Activated CD4-positive, alpha-beta memory T cell treated with anti-CD3 and anti-CD28 coated beads, Interleukin-2, amount 10 ng/mL, durations not matched to agents 7 days and 5 days (primary cell): Measurements from ENCODE around the gene CFL1. TPM values are rescaled to one million over a fixed set of nuclear protein-coding genes. Genes with fewer than 3 reads are reported as not detected.

Experiments used
- CTCF ChIA-PET: fragments of 350-600 bp; sonication (Branson Sonifier 250); formaldehyde crosslinking; loops from one replicate; lab custom pipeline; 2021; ENCODE audit warnings: antibody characterized with exemption, inconsistent platforms; lab: Charles Lee
- POLR2A ChIA-PET: fragments of 350-600 bp; sonication (Branson Sonifier 250); formaldehyde crosslinking; loops from one replicate; lab custom pipeline; 2021; ENCODE audit warnings: antibody characterized with exemption; lab: Charles Lee
- DNase-seq: peaks from one replicate; pipeline ENCODE4 v3.0.0-alpha.2; 2020
- H3K27ac Mint-ChIP-seq: one replicate; pipeline ENCODE4 v1.8.0; 2021; ENCODE audit warnings: mild to moderate bottlenecking, mixed read lengths
- H3K27me3 Mint-ChIP-seq: one replicate; pipeline ENCODE4 v1.8.0; 2021; ENCODE audit warnings: mixed read lengths
- H3K36me3 Mint-ChIP-seq: one replicate; pipeline ENCODE4 v1.8.0; 2021; ENCODE audit warnings: low read depth, mixed read lengths
- H3K4me1 Mint-ChIP-seq: one replicate; pipeline ENCODE4 v1.8.0; 2021; ENCODE audit warnings: mixed read lengths
- H3K4me3 Mint-ChIP-seq: one replicate; pipeline ENCODE4 v1.8.0; 2021; ENCODE audit warnings: mild to moderate bottlenecking, mixed read lengths
- H3K9me3 Mint-ChIP-seq: one replicate; pipeline ENCODE4 v1.8.0; 2021; ENCODE audit warnings: mixed read lengths
- total RNA-seq, 2 experiments: library from RNA; stranded (reverse); gene quantifications; one replicate each; pipeline ENCODE4 v1.2.3, GENCODE V29; 2021

The CFL1 gene
- total RNA-seq: 1,000 to 10,000 TPM; 1,733 to 1,734 TPM

- peak; percentile 99 for DNase-seq
- ChIA-PET POLR2A (interaction anchor here (0.6 to 8.9 kb wide), 27 partner anchors 8 to 736 kb away, joined by 3 to 284 read pairs (median 9); partner anchors contain the start of genes AP5B1, BANF1, C11orf68 and CCDC85B), CTCF (interaction anchor here (1.2 to 8.7 kb wide), 6 partner anchors 19 to 146 kb away, joined by 4 to 251 read pairs (median 10); partner anchors contain the start of genes AP5B1, CCDC85B, FIBP and KAT5)
- peak within 1 kb of the TSS; percentile 91 for H3K4me3 Mint-ChIP-seq
- peaks cover 66% of the 10 kb centered on the region for H3K4me1 Mint-ChIP-seq
- H3K36me3 Mint-ChIP-seq: peaks cover 64% of the 10 kb centered on the region
- H3K27me3 Mint-ChIP-seq: no peaks in the 10 kb centered on the region
- H3K27ac Mint-ChIP-seq: peak within 1 kb of the TSS; percentile 97
- H3K9me3 Mint-ChIP-seq: no peaks in the 10 kb centered on the region
Measured at GRCh38 chr11:65857853-65858680, at the start of gene CFL1. CFL1 (minus strand) TSS chr11:65858180; CDS start chr11:65858099, 81 bp downstream.

- ChIA-PET POLR2A (interaction anchor here (0.8 to 2.3 kb wide), 5 partner anchors 8 to 46 kb away, joined by 3 to 11 read pairs (median 4); partner anchors contain the start of genes C11orf68, CCDC85B and MUS81), CTCF (interaction anchor here (0.7 to 2.1 kb wide), 4 partner anchors 12 to 22 kb away, joined by 3 to 21 read pairs (median 4); partner anchors contain the start of gene CCDC85B)
- no peaks in the 10 kb centered on the region for H3K36me3 Mint-ChIP-seq
- DNase-seq: no peak
- H3K4me3 Mint-ChIP-seq: no peak overlapping the region
- H3K4me1 Mint-ChIP-seq: peaks cover 21% of the 10 kb centered on the region
- no peak overlapping the region for H3K27ac Mint-ChIP-seq
- no peaks in the 10 kb centered on the region for H3K9me3 Mint-ChIP-seq
- H3K27me3 Mint-ChIP-seq: peaks cover 12% of the 10 kb centered on the region
Measured at GRCh38 chr11:65906602-65907001, 48.6 kb upstream of the CFL1 start.

GRCh38 chr11:65903715-65904114 lies 45.7 kb upstream of the CFL1 start:
- no peaks in the 10 kb centered on the region for H3K9me3 Mint-ChIP-seq
- H3K4me1 Mint-ChIP-seq: peaks cover 28% of the 10 kb centered on the region
- POLR2A ChIA-PET: interaction anchor here (0.7 to 8.8 kb wide), 2 partner anchors 15 kb away, joined by 3 to 185 read pairs; partner anchors contain the start of genes C11orf68, CCDC85B and FIBP
- no peak for DNase-seq
- H3K4me3 Mint-ChIP-seq: no peak overlapping the region
- CTCF ChIA-PET: interaction anchor here (4.0 kb wide), 1 partner anchor 15 kb away, joined by 56 read pairs; the partner anchor contains the start of genes CCDC85B and FIBP
- H3K36me3 Mint-ChIP-seq: no peaks in the 10 kb centered on the region
- H3K27ac Mint-ChIP-seq: no peak overlapping the region
- H3K27me3 Mint-ChIP-seq: peaks cover 9% of the 10 kb centered on the region

DNA sequence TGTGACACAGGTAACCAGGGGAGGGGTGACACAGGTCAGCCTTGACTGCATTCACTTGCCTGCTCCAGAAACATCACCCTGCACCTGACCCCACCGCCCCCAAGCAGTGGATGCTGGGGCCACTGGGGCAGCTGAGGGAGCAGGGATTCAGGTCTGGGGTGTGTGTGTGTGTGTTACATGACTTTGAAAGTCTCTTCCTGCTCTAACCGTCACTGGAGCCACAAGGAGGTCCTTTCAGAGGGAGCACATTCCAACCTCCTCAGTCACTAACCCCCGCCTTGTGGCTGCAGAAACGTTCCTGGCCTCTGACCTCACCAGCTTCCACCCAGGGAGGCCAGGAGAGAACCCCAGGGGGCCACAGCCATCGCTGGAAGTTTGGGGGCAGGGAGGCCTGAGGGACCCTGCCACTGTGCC lies 45.1 kb upstream of the CFL1 start:
- DNase-seq: no peak
- ChIA-PET CTCF (interaction anchor here (1.0 to 4.0 kb wide), 2 partner anchors 10 to 14 kb away, joined by 3 to 56 read pairs; partner anchors contain the start of genes CCDC85B and FIBP), POLR2A (interaction anchor here (1.7 to 8.8 kb wide), 3 partner anchors 13 to 15 kb away, joined by 8 to 185 read pairs (median 41); partner anchors contain the start of genes C11orf68, CCDC85B, DRAP1 and FIBP)
- H3K4me3 Mint-ChIP-seq: no peak overlapping the region
- no peaks in the 10 kb centered on the region for H3K36me3 Mint-ChIP-seq
- H3K9me3 Mint-ChIP-seq: no peaks in the 10 kb centered on the region
- peaks cover 9% of the 10 kb centered on the region for H3K27me3 Mint-ChIP-seq
- peaks cover 32% of the 10 kb centered on the region for H3K4me1 Mint-ChIP-seq
- H3K27ac Mint-ChIP-seq: no peak overlapping the region

DNA sequence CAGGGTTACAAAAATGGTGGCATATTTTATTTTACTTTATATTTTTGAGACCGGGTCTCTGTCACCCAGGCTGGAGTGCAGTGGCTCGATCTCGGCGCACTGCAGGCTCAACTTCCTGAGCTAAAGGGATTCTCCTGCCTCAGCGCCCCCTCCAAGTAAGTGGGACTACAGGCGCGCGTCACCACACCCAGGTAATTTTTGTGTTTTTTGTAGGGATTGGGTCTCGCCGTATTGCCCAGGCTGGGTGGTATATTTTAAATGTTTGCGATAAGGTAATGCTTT lies 42.9 kb upstream of the CFL1 start:
- POLR2A ChIA-PET: interaction anchor here (0.8 to 8.8 kb wide), 16 partner anchors 9 to 111 kb away, joined by 3 to 185 read pairs (median 4); partner anchors contain the start of genes BANF1, C11orf68, CCDC85B and CFL1
- DNase-seq: no peak
- Mint-ChIP-seq H3K9me3 (no peaks in the 10 kb centered on the region), H3K36me3 (peaks cover 7% of the 10 kb centered on the region), H3K27me3 (peaks cover 4% of the 10 kb centered on the region), H3K27ac (peak overlapping the region; percentile 73), H3K4me3 (peak overlapping the region; percentile 52), H3K4me1 (peaks cover 51% of the 10 kb centered on the region)
- CTCF ChIA-PET: interaction anchor here (0.6 to 4.0 kb wide), 7 partner anchors 9 to 190 kb away, joined by 3 to 56 read pairs (median 6); partner anchors contain the start of genes CCDC85B, FIBP and MUS81

GRCh38 chr11:65900125-65900898 lies 42.3 kb upstream of the CFL1 start, which contains the start of gene FOSL1:
FOSL1 (minus strand) TSS chr11:65900388; CDS start chr11:65900339, 49 bp downstream.
- H3K4me3 Mint-ChIP-seq: peak within 1 kb of the TSS; percentile 69
- peak within 1 kb of the TSS; percentile 73 for H3K27ac Mint-ChIP-seq
- peaks cover 4% of the 10 kb centered on the region for H3K27me3 Mint-ChIP-seq
- ChIA-PET CTCF (interaction anchor here (0.6 to 4.0 kb wide), 6 partner anchors 8 to 189 kb away, joined by 3 to 56 read pairs (median 8); partner anchors contain the start of genes CCDC85B, FIBP and MUS81), POLR2A (interaction anchor here (0.8 to 8.8 kb wide), 15 partner anchors 9 to 111 kb away, joined by 3 to 185 read pairs (median 4); partner anchors contain the start of genes BANF1, C11orf68, CCDC85B and CFL1)
- no peaks in the 10 kb centered on the region for H3K9me3 Mint-ChIP-seq
- peak; percentile 93 for DNase-seq
- H3K4me1 Mint-ChIP-seq: peaks cover 55% of the 10 kb centered on the region
- peaks cover 11% of the 10 kb centered on the region for H3K36me3 Mint-ChIP-seq

GRCh38 chr11:65899356-65900124 lies 41.6 kb upstream of the CFL1 start:
- H3K27ac Mint-ChIP-seq: peak overlapping the region; percentile 66
- peaks cover 4% of the 10 kb centered on the region for H3K27me3 Mint-ChIP-seq
- ChIA-PET POLR2A (interaction anchor here (1.3 to 8.8 kb wide), 9 partner anchors 11 to 187 kb away, joined by 3 to 185 read pairs (median 17); partner anchors contain the start of genes C11orf68, CCDC85B, CFL1 and DRAP1), CTCF (interaction anchor here (1.3 to 4.0 kb wide), 6 partner anchors 11 to 188 kb away, joined by 3 to 73 read pairs (median 13); partner anchors contain the start of genes CCDC85B, FIBP and MUS81)
- no peaks in the 10 kb centered on the region for H3K9me3 Mint-ChIP-seq
- H3K36me3 Mint-ChIP-seq: peaks cover 13% of the 10 kb centered on the region
- H3K4me1 Mint-ChIP-seq: peaks cover 58% of the 10 kb centered on the region
- H3K4me3 Mint-ChIP-seq: peak overlapping the region; percentile 69
- peak; percentile 77 for DNase-seq

DNA sequence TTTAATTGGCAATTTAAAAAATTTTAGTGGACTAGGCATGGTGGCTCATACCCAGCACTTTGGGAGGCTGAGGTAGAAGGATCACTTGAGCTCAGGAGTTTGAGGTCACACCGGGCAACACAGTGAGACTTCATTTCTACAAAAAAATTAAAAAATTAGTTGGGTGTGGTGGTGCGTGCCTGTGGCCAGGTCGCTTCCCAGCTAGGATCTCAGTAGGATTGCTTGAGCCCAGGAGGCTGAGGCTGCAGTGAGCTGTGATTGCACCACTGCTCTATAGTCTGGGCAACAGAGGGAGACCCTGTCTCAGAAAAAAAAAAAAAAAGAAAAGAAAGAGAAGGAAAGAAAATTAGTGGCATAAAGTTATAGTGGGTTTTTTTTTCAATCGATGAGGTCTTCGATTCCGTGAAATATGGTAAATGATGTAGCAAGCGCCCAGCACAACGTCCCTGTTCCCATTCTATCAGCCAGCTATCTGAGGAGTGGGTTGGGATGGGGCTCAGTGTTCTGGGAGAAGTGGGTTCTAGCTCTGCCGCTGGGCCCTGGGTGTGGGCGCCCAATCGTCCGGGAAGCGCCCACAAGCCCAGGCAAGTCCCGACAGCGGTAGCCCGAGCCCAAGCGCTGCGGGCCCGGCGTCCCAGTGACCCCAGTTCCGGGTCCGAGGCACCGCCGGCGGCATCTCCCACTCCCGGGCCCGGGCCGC lies 40.8 kb upstream of the CFL1 start:
- Mint-ChIP-seq H3K27me3 (peaks cover 4% of the 10 kb centered on the region), H3K4me3 (peak overlapping the region; percentile 78), H3K4me1 (peaks cover 64% of the 10 kb centered on the region), H3K27ac (peak overlapping the region; percentile 75), H3K9me3 (no peaks in the 10 kb centered on the region), H3K36me3 (peaks cover 16% of the 10 kb centered on the region)
- ChIA-PET CTCF (interaction anchor here (1.4 to 3.2 kb wide), 4 partner anchors 10 to 39 kb away, joined by 3 to 73 read pairs (median 13); partner anchors contain the start of genes CCDC85B, FIBP and MUS81), POLR2A (interaction anchor here (0.6 to 8.8 kb wide), 7 partner anchors 8 to 187 kb away, joined by 3 to 185 read pairs (median 4); partner anchors contain the start of genes C11orf68, CCDC85B, CFL1 and FIBP)
- DNase-seq: no peak

DNA sequence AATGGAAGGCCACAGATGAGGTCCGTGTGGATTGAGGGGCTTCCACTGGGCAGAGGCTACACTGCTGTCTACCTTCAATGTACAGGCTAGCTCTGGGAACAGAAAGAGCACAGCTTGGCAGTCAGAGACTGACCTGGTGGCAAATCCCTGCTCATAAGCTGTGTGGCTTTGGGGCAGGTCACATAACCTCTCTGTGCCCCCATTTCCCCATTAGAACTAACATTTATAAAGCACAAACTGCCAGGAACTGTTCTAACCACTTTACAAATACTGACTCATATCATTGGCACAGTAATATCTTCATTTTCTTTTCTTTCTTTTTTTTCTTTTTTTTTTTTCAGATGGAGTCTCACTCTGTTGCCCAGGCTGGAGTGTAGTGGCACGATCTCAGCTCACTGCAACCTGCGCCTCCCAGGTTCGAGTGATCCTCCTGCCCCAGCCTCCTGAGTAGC lies 39.1 kb upstream of the CFL1 start:
- peaks cover under 1% of the 10 kb centered on the region for H3K27me3 Mint-ChIP-seq
- H3K36me3 Mint-ChIP-seq: peaks cover 16% of the 10 kb centered on the region
- ChIA-PET POLR2A (interaction anchor here (1.0 to 8.8 kb wide), 6 partner anchors 9 to 38 kb away, joined by 3 to 185 read pairs (median 12); partner anchors contain the start of genes C11orf68, CCDC85B, CFL1 and FIBP), CTCF (interaction anchor here (0.6 to 3.2 kb wide), 4 partner anchors 8 to 91 kb away, joined by 3 to 73 read pairs (median 14); partner anchors contain the start of genes CCDC85B and FIBP)
- peak overlapping the region; percentile 70 for H3K27ac Mint-ChIP-seq
- H3K4me1 Mint-ChIP-seq: peaks cover 72% of the 10 kb centered on the region
- no peak for DNase-seq
- no peaks in the 10 kb centered on the region for H3K9me3 Mint-ChIP-seq
- peak overlapping the region; percentile 46 for H3K4me3 Mint-ChIP-seq
